ENCODE data around the gene RPS6KA5. TPM values are rescaled to one million over a fixed set of nuclear protein-coding genes. Genes with fewer than 3 reads are reported as not detected.
"Not testable (repeated sequence)": the region's sequence is repeated elsewhere in the genome, so short reads cannot be mapped to it uniquely, and the experiment has no call there.

Gene RPS6KA5
- total RNA-seq, 2 donors from 2014 or later: 30.0 to 46.2 TPM

DNA sequence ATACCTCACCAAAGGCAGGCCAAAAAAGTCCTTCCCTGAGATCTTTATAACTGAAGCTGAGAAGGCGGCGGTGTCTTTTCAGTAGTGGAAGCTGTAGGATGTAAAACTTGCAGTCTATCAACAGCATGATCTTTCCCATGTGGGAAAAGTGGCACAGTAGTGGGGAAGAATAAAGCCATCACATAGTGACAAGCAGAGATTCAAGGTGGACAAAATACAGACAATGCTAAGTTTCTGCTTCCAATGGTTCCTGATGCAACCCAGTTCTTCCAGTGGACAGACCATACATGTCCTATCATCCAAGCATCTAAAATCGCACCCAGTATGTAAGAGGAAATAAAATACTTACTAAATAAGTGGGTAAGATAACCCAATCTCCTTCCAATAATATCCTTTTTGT lies 4.1 kb downstream of the RPS6KA5 start:
- peaks cover 32% of the 10 kb centered on the region for H3K4me1 Mint-ChIP-seq
- no peak for ATAC-seq (replicated peaks)
- peaks cover 33% of the 10 kb centered on the region for H3K36me3 Mint-ChIP-seq (ENCODE audit: low read depth)
- peak overlapping the region; percentile 3 for H3K27ac Mint-ChIP-seq
- no peak overlapping the region for H3K4me3 Mint-ChIP-seq
- H3K9me3 Mint-ChIP-seq: no peaks in the 10 kb centered on the region
- H3K27me3 Mint-ChIP-seq: no peaks in the 10 kb centered on the region

- Mint-ChIP-seq H3K4me1 (peaks cover 32% of the 10 kb centered on the region), H3K36me3 (ENCODE audit: low read depth) (peaks cover 33% of the 10 kb centered on the region), H3K27ac (no peak overlapping the region), H3K4me3 (no peak overlapping the region), H3K27me3 (no peaks in the 10 kb centered on the region), H3K9me3 (no peaks in the 10 kb centered on the region)
- ATAC-seq (replicated peaks): no peak
Measured at GRCh38 chr14:91055016-91055415, 5.4 kb downstream of the RPS6KA5 start.

GRCh38 chr14:91048676-91049075 lies 11.8 kb downstream of the RPS6KA5 start:
- H3K4me3 Mint-ChIP-seq: no peak overlapping the region
- H3K4me1 Mint-ChIP-seq: peaks cover 21% of the 10 kb centered on the region
- no peaks in the 10 kb centered on the region for H3K9me3 Mint-ChIP-seq
- no peaks in the 10 kb centered on the region for H3K36me3 Mint-ChIP-seq (ENCODE audit: low read depth)
- no peaks in the 10 kb centered on the region for H3K27me3 Mint-ChIP-seq
- no peak for ATAC-seq (replicated peaks)
- peak overlapping the region; percentile 22 for H3K27ac Mint-ChIP-seq

DNA sequence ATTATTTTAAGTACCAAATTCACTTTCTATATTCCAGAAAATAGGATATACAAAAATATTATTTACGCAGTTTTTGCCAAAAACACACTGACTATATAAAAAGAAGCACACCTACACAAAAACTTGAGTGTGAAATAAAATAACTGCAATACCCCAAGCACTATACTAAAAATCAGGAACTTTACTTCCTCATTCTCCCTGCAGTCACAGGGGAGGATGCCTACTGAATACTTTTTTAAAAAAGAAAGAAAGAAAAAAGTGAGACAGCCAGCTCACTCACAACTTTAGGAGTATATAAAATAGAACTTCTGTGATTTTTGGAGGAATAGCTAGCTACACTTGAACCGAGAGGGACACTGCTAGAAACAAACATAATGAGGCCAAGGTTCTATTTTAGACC lies 12.2 kb downstream of the RPS6KA5 start:
- Mint-ChIP-seq H3K27ac (no peak overlapping the region), H3K9me3 (no peaks in the 10 kb centered on the region), H3K27me3 (no peaks in the 10 kb centered on the region), H3K36me3 (ENCODE audit: low read depth) (no peaks in the 10 kb centered on the region), H3K4me3 (no peak overlapping the region), H3K4me1 (peaks cover 20% of the 10 kb centered on the region)
- ATAC-seq (replicated peaks): no peak

DNA sequence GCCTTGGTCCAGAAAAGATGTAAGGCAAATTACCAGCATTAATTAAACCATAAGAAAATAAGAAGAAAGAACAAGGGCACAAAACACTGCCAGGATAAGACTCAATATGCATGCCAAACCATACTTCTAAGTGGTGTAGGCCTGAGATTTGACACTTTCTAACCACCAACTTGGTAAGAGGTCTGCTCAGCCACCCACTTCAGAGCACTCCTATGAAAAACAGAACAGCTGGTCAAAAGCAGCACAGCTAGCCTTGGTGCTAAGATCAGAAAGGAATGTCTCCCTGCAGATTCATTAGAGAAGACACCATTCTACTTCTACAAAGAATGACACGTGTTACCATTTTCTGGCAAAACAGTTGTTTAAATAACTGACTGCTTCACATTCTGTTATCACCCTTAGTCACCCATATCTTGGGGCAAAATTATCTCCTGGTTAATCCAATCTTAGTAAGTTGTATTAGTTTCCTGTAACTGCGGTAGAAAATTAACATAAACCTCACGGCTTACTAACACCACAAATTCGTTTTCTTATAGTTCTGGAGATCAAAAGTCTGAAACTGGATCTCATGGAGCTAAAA lies 13.2 kb downstream of the RPS6KA5 start:
- Mint-ChIP-seq H3K36me3 (ENCODE audit: low read depth) (no peaks in the 10 kb centered on the region), H3K4me1 (peaks cover 29% of the 10 kb centered on the region), H3K4me3 (peak overlapping the region; percentile 40), H3K27ac (peak overlapping the region; percentile 67), H3K27me3 (no peaks in the 10 kb centered on the region), H3K9me3 (no peaks in the 10 kb centered on the region)
- ATAC-seq (replicated peaks): peak; percentile 84

GRCh38 chr14:91046488-91047072 lies 13.9 kb downstream of the RPS6KA5 start:
- Mint-ChIP-seq H3K4me1 (peaks cover 29% of the 10 kb centered on the region), H3K36me3 (ENCODE audit: low read depth) (no peaks in the 10 kb centered on the region), H3K9me3 (no peaks in the 10 kb centered on the region), H3K27me3 (no peaks in the 10 kb centered on the region), H3K4me3 (no peak overlapping the region), H3K27ac (no peak overlapping the region)
- no peak for ATAC-seq (replicated peaks)

DNA sequence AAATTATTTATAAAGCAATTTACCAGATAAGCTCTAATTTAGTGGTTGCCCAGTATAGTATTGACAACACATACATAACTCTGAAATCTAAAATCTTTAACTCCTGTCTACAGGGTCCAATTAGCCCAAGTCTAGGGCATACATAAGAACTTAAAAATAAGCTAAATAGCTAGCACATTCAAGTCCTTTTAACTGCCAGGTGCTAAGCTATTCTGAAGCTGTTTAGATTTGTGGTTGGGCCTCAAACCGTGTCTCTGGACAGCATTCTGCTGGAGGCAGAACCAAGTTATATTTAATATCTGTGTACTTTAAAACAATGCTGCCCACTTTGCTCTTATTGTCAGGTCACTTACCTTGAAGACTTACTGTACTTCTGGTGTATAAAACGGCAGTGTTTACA lies 19.0 kb downstream of the RPS6KA5 start:
- Mint-ChIP-seq H3K4me1 (peaks cover 55% of the 10 kb centered on the region), H3K27me3 (no peaks in the 10 kb centered on the region), H3K9me3 (no peaks in the 10 kb centered on the region), H3K36me3 (ENCODE audit: low read depth) (no peaks in the 10 kb centered on the region), H3K4me3 (no peak overlapping the region), H3K27ac (no peak overlapping the region)
- no peak for ATAC-seq (replicated peaks)

- no peak for ATAC-seq (replicated peaks)
- H3K36me3 Mint-ChIP-seq (ENCODE audit: low read depth): no peaks in the 10 kb centered on the region
- peak overlapping the region; percentile 9 for H3K27ac Mint-ChIP-seq
Measured at GRCh38 chr14:91040545-91040944, 19.9 kb downstream of the RPS6KA5 start.

DNA sequence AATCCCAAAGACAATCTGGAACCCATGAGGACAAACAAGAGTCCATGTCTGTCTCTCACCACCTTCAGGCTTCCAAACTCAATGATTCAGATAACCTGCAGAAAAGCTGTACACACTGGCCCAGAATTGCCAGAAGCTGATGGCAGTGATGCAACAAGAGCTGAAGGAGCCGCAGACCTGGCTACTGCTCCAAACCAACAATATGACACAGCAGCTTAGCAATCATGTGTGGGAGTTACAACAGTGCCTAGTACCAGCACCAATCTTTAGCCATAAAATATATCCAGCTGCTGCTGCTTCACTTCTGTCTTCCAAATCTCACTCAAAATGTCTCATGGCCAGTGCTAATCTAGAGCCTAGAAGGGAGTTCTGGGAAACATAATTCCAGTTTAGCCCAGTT lies 22.0 kb downstream of the RPS6KA5 start:
- Mint-ChIP-seq H3K4me1 (peaks cover 65% of the 10 kb centered on the region), H3K27ac (peak overlapping the region; percentile 13), H3K27me3 (no peaks in the 10 kb centered on the region), H3K36me3 (ENCODE audit: low read depth) (no peaks in the 10 kb centered on the region), H3K9me3 (no peaks in the 10 kb centered on the region), H3K4me3 (peak overlapping the region; percentile 3)
- peak; percentile 70 for ATAC-seq (replicated peaks)

More at GRCh38 chr14:91040545-91040944, 19.9 kb downstream of the RPS6KA5 start:
- Mint-ChIP-seq H3K9me3 (no peaks in the 10 kb centered on the region), H3K4me1 (peaks cover 58% of the 10 kb centered on the region), H3K4me3 (no peak overlapping the region), H3K27me3 (no peaks in the 10 kb centered on the region)

DNA sequence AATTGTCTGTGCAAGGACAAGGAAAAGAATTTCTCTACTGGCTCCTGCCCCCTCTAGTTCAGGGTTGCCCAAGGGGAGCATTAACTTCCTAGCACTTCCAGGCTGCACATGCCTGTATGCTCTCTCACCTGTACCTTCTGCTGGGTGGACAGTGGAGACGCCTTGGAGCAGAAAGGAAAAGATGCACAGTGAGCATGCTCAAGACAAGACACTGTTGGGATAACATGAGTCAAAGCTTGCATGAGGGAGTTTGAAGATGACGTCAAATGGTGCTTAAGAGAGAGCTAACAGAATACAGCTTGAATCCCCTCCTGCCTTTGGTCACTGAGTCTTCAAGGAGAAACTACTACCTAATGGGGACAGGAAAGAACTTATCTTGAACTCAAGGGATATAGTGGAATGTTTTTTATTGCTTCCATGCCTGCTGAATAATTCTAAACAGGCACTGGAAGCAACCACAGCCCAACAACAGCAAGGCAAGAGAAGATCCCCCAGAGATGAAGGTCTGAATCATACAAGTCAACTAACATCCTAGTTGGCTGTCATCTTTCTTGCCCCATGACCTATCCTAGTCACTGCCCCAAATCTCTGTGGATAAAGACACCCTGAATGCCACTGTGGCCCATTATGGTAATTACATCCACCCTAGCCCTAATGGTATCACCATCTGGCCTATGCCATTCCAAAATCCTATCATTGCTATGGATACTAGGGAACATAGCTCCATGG lies 23.5 kb downstream of the RPS6KA5 start:
- peaks cover 9% of the 10 kb centered on the region for H3K36me3 Mint-ChIP-seq (ENCODE audit: low read depth)
- H3K27me3 Mint-ChIP-seq: no peaks in the 10 kb centered on the region
- ATAC-seq (replicated peaks): peak; percentile 57
- H3K9me3 Mint-ChIP-seq: no peaks in the 10 kb centered on the region
- H3K4me3 Mint-ChIP-seq: peak overlapping the region; percentile 58
- peaks cover 55% of the 10 kb centered on the region for H3K4me1 Mint-ChIP-seq
- H3K27ac Mint-ChIP-seq: peak overlapping the region; percentile 66

DNA sequence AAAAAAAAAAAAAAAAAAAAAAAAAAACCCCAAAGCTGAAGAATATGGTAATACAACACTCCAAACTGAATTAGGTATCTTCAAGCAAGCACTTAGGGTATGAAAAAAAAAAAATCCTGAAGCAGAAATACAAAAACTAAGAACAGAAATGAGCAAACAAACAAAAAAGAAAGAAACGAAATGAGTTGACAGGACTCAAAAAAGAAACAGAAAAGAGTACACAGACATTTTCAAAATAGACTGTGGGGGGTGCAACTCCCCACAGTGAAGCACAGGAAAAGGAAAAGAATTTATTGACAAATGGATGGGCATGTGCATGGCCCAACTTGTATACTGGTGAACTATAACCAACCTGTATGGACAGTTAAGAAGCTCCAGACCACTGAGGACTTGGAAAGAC lies 24.6 kb downstream of the RPS6KA5 start:
- Mint-ChIP-seq H3K4me3 (peak overlapping the region; percentile 58), H3K9me3 (no peaks in the 10 kb centered on the region), H3K36me3 (ENCODE audit: low read depth) (peaks cover 10% of the 10 kb centered on the region), H3K27ac (peak overlapping the region; percentile 81), H3K27me3 (no peaks in the 10 kb centered on the region), H3K4me1 (peaks cover 54% of the 10 kb centered on the region)
- ATAC-seq (replicated peaks): peak; percentile 69

DNA sequence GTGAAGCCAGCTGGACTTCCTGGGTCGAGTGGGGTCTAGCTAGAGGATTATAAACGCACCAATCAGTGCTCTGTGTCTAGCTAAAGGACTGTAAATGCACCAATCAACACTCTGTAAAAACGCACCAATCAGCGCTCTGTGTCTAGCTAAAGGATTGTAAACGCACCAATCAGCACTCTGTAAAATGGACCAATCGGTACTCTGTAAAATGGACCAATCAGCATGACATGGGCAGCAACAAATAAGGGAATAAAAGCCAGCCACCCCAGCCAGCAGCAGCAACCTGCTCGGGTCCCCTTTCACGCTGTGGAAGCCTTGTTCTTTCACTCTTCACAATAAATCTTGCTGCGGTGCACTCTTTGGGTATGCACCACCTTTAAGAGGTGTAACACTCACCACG lies 26.1 kb downstream of the RPS6KA5 start:
- not testable (repeated sequence) for H3K36me3 Mint-ChIP-seq (ENCODE audit: low read depth); ATAC-seq (replicated peaks); H3K27ac Mint-ChIP-seq; H3K9me3 Mint-ChIP-seq; H3K27me3 Mint-ChIP-seq
- H3K4me3 Mint-ChIP-seq: peak overlapping the region; percentile 58
- H3K4me1 Mint-ChIP-seq: peaks cover 59% of the 10 kb centered on the region

DNA sequence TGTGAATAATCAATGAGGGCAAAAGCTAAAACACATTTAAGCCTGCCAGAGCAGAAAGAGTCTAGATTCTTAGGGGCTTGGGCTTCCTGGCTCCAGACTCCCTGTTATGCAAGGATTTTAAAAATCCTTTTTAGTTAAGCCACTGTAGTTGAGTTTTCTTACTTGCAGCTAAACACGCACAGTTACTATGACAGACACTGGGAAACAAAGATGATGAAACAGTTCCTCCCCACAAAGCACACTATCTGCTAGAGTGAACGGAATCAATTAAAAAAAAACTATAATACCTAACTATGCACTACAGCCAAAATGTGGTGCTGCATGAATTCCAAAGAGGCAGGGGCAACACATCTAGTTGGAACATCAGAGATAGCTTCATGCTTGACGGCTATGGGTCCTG lies 28.2 kb downstream of the RPS6KA5 start:
- Mint-ChIP-seq H3K36me3 (ENCODE audit: low read depth) (peaks cover 10% of the 10 kb centered on the region), H3K4me3 (no peak overlapping the region), H3K9me3 (no peaks in the 10 kb centered on the region), H3K27ac (no peak overlapping the region), H3K4me1 (peaks cover 48% of the 10 kb centered on the region), H3K27me3 (no peaks in the 10 kb centered on the region)
- ATAC-seq (replicated peaks): no peak

DNA sequence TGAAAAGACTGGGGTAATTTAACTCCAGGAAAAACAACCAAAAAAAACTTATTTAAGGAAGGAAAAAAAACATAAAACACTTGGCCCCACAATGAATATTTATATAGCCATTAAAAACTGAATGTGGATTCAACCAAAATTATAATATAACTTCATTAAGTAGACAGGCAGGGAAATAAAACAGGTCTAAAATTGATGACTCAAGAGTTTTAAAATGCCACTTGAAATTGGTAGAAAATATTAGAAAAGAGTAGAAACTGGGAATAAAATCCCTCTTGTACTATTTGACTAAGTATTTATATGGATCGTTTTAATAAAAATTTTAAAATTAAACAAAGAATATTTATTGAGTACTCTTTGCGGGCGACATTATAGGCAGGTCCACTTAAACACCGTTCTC lies 28.8 kb downstream of the RPS6KA5 start:
- H3K36me3 Mint-ChIP-seq (ENCODE audit: low read depth): peaks cover 10% of the 10 kb centered on the region
- ATAC-seq (replicated peaks): no peak
- H3K27me3 Mint-ChIP-seq: no peaks in the 10 kb centered on the region
- H3K27ac Mint-ChIP-seq: no peak overlapping the region
- peaks cover 48% of the 10 kb centered on the region for H3K4me1 Mint-ChIP-seq
- no peak overlapping the region for H3K4me3 Mint-ChIP-seq
- H3K9me3 Mint-ChIP-seq: no peaks in the 10 kb centered on the region
